Liver (tissue), 3 donors: ENCODE measurements around the gene MUS81.

Experiments used
- FOXA1 ChIP-seq: IDR thresholded peaks from 2 replicates; pipeline ENCODE4 v1.6.1; 2016; ENCODE audit warnings: antibody characterized with exemption
- GABPA ChIP-seq, 2 donors: IDR thresholded peaks in 1 of 2; conservative IDR thresholded peaks in 1 of 2; 2 replicates each; pipeline ENCODE4 v1.6.1; 2016; ENCODE audit warnings: antibody characterized with exemption in 2 of 2, mild to moderate bottlenecking in 1 of 2, moderate library complexity in 1 of 2
- HNF4G ChIP-seq: IDR thresholded peaks from 2 replicates; pipeline ENCODE4 v1.6.1; 2016; ENCODE audit warnings: antibody characterized with exemption
- JUND ChIP-seq, 2 donors: IDR thresholded peaks; 2 replicates each; pipeline ENCODE4 v1.6.1; 2016; ENCODE audit warnings: antibody characterized with exemption in 2 of 2
- RAD21 ChIP-seq, 2 donors: IDR thresholded peaks; 2 replicates each; pipeline ENCODE4 v1.6.1; 2016; ENCODE audit warnings: antibody characterized with exemption in 2 of 2, mild to moderate bottlenecking in 2 of 2
- REST ChIP-seq: IDR thresholded peaks from 2 replicates; pipeline ENCODE4 v1.6.1; 2016; ENCODE audit warnings: antibody characterized with exemption, mild to moderate bottlenecking
- SP1 ChIP-seq: IDR thresholded peaks from 2 replicates; pipeline ENCODE4 v1.6.1; 2018; ENCODE audit warnings: antibody characterized with exemption, mild to moderate bottlenecking
- TAF1 ChIP-seq: conservative IDR thresholded peaks from 2 replicates; pipeline ENCODE4 v1.6.1; 2016; ENCODE audit warnings: antibody characterized with exemption, mild to moderate bottlenecking
- YY1 ChIP-seq: IDR thresholded peaks from 2 replicates; pipeline ENCODE4 v1.6.1; 2016; ENCODE audit warnings: antibody characterized with exemption, mild to moderate bottlenecking
- TF ChIP-seq, protein P1 (sequence below): fragments of 150-350 bp; IDR thresholded peaks from 2 replicates; pipeline ENCODE4 v1.5.1; 2017; ENCODE audit warnings: improper control_type of control experiment, low read depth, low read length; ENCODE audit not compliant: missing input control
- TF ChIP-seq, protein P2 (sequence below): IDR thresholded peaks from 2 replicates; pipeline ENCODE4 v1.6.1; 2016; ENCODE audit warnings: antibody characterized with exemption
- TF ChIP-seq, protein P3 (sequence below): IDR thresholded peaks from 2 replicates; pipeline ENCODE4 v1.6.1; 2016; ENCODE audit warnings: antibody characterized with exemption
- TF ChIP-seq, protein P4 (sequence below): IDR thresholded peaks from 2 replicates; pipeline ENCODE4 v1.6.1; 2016; ENCODE audit warnings: antibody characterized with exemption
- donor health status: healthy.
- donor health status: healthy.

GRCh38 chr11:65885231-65885630, 25.0 kb downstream of the MUS81 start:
- TF ChIP-seq, protein P1, sequence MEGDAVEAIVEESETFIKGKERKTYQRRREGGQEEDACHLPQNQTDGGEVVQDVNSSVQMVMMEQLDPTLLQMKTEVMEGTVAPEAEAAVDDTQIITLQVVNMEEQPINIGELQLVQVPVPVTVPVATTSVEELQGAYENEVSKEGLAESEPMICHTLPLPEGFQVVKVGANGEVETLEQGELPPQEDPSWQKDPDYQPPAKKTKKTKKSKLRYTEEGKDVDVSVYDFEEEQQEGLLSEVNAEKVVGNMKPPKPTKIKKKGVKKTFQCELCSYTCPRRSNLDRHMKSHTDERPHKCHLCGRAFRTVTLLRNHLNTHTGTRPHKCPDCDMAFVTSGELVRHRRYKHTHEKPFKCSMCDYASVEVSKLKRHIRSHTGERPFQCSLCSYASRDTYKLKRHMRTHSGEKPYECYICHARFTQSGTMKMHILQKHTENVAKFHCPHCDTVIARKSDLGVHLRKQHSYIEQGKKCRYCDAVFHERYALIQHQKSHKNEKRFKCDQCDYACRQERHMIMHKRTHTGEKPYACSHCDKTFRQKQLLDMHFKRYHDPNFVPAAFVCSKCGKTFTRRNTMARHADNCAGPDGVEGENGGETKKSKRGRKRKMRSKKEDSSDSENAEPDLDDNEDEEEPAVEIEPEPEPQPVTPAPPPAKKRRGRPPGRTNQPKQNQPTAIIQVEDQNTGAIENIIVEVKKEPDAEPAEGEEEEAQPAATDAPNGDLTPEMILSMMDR: no peak
- no peak for TF ChIP-seq TAF1
- TF ChIP-seq, protein P2, sequence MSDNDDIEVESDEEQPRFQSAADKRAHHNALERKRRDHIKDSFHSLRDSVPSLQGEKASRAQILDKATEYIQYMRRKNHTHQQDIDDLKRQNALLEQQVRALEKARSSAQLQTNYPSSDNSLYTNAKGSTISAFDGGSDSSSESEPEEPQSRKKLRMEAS: no peak
- no peak for TF ChIP-seq GABPA (IDR thresholded peaks at IDR 0.05 in 1 of 2, conservative IDR thresholded peaks at IDR 0.05 in 1 of 2)
- no peak for TF ChIP-seq HNF4G
- TF ChIP-seq REST: no peak
- no peak for TF ChIP-seq SP1
- TF ChIP-seq, protein P3, sequence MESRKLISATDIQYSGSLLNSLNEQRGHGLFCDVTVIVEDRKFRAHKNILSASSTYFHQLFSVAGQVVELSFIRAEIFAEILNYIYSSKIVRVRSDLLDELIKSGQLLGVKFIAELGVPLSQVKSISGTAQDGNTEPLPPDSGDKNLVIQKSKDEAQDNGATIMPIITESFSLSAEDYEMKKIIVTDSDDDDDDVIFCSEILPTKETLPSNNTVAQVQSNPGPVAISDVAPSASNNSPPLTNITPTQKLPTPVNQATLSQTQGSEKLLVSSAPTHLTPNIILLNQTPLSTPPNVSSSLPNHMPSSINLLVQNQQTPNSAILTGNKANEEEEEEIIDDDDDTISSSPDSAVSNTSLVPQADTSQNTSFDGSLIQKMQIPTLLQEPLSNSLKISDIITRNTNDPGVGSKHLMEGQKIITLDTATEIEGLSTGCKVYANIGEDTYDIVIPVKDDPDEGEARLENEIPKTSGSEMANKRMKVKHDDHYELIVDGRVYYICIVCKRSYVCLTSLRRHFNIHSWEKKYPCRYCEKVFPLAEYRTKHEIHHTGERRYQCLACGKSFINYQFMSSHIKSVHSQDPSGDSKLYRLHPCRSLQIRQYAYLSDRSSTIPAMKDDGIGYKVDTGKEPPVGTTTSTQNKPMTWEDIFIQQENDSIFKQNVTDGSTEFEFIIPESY: no peak
- TF ChIP-seq FOXA1: no peak
- no peak for TF ChIP-seq JUND (IDR thresholded peaks at IDR 0.05)
- TF ChIP-seq, protein P4, sequence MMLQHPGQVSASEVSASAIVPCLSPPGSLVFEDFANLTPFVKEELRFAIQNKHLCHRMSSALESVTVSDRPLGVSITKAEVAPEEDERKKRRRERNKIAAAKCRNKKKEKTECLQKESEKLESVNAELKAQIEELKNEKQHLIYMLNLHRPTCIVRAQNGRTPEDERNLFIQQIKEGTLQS: no peak
- no peak for TF ChIP-seq YY1
- no peak for TF ChIP-seq RAD21 (IDR thresholded peaks at IDR 0.05)
